HFFc6 (cell line): ENCODE data around the gene FA2H. TPM values are rescaled to one million over a fixed set of nuclear protein-coding genes. Genes with fewer than 3 reads are reported as not detected.
A peak's percentile ranks its signal among the peaks of the same experiment; 100 is the strongest.
"Not testable (repeated sequence)": the region's sequence is repeated elsewhere in the genome, so short reads cannot be mapped to it uniquely, and the experiment has no call there.

ENCODE experiments used
- DNase-seq: peaks from one replicate; pipeline ENCODE4 v3.0.0-alpha.2; 2018
- H3K27ac Mint-ChIP-seq: 2 replicates; pipeline ENCODE4 v1.8.0; 2020; ENCODE audit warnings: mild to moderate bottlenecking, mixed read lengths
- H3K27me3 Mint-ChIP-seq: 2 replicates; pipeline ENCODE4 v1.8.0; 2021; ENCODE audit warnings: mild to moderate bottlenecking, moderate library complexity, mixed read lengths; ENCODE audit not compliant: insufficient read depth
- H3K36me3 Mint-ChIP-seq: 2 replicates; pipeline ENCODE4 v1.8.0; 2021; ENCODE audit warnings: low read depth, mixed read lengths
- H3K4me1 Mint-ChIP-seq: 2 replicates; pipeline ENCODE4 v1.8.0; 2020; ENCODE audit warnings: low read depth, mixed read lengths
- H3K4me3 Mint-ChIP-seq: 2 replicates; pipeline ENCODE4 v1.8.0; 2020; ENCODE audit warnings: mild to moderate bottlenecking, moderate library complexity, mixed read lengths
- H3K9me3 Mint-ChIP-seq: 2 replicates; pipeline ENCODE4 v1.8.0; 2020; ENCODE audit warnings: mild to moderate bottlenecking, mixed read lengths
- total RNA-seq, 6 experiments: library from RNA; stranded (reverse); fragmentation: NEBNext Ultra II Directional; extraction: Animal tissue kit (Norgen Biotek cat#: 25700); gene quantifications; 2 replicates in 1 of 6; 3 replicates in 5 of 6; pipeline ENCODE4 v1.2.3, GENCODE V29; 2021
- TF ChIP-seq, protein P1 (sequence below): fragments of 200-600 bp; sonication (generic); IDR thresholded peaks from 2 replicates; pipeline ENCODE4 v1.5.0; 2021; ENCODE audit warnings: antibody characterized with exemption, mild to moderate bottlenecking

Gene FA2H
- total RNA-seq, 6 experiments from 2014 or later = not detected

DNA sequence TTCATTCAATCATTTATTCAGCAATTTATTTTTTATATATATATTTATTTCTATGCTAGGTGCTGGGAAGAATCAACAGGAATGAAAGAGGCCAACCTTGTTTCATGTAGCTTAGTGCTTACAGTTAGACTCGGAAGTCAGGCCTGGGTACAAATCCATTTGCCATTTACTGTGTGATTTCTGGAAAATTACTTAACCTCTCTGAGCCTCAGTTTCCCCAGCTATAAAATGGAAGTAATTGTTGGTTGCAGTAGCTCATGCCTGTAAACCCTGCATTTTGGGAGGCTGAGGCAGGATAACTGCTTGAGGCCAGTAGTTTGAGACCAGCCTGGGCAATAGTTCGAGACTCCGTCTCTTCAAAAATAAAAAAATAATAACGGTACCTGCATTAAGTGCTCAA lies 46.7 kb downstream of the FA2H start:
- TF ChIP-seq, protein P1, sequence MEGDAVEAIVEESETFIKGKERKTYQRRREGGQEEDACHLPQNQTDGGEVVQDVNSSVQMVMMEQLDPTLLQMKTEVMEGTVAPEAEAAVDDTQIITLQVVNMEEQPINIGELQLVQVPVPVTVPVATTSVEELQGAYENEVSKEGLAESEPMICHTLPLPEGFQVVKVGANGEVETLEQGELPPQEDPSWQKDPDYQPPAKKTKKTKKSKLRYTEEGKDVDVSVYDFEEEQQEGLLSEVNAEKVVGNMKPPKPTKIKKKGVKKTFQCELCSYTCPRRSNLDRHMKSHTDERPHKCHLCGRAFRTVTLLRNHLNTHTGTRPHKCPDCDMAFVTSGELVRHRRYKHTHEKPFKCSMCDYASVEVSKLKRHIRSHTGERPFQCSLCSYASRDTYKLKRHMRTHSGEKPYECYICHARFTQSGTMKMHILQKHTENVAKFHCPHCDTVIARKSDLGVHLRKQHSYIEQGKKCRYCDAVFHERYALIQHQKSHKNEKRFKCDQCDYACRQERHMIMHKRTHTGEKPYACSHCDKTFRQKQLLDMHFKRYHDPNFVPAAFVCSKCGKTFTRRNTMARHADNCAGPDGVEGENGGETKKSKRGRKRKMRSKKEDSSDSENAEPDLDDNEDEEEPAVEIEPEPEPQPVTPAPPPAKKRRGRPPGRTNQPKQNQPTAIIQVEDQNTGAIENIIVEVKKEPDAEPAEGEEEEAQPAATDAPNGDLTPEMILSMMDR = no peak
- H3K36me3 Mint-ChIP-seq = peaks cover 5% of the 10 kb centered on the region; the same call in 1 of the 2 replicates

DNA sequence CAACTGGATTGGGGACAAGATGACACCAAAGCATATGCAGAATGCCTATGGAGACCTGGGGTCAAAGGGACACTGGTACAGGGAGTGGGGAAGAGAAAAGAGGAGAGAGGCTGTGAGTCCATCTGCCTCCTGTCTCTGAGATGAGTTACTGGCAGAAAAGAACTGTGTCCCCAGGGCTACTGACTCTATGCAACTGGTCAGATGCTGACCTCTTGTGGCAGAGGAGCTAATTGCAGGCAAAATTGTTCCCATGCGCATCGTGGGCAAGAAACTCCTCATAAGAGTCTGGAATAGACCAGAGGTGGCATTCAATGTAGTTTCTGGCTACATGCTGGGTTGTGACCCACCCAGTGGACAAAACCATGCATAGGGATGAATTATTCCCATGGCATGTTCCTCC lies 47.9 kb downstream of the FA2H start:
- no peak for DNase-seq
- TF ChIP-seq, protein P1 = peak; percentile 75
- H3K9me3 Mint-ChIP-seq = peaks cover 11% of the 10 kb centered on the region
- no peak overlapping the region for H3K27ac Mint-ChIP-seq
- peaks cover 18% of the 10 kb centered on the region for H3K4me1 Mint-ChIP-seq
- H3K4me3 Mint-ChIP-seq = no peak overlapping the region
- peaks cover 12% of the 10 kb centered on the region for H3K27me3 Mint-ChIP-seq
- H3K36me3 Mint-ChIP-seq = peaks cover 5% of the 10 kb centered on the region; the same call in 1 of the 2 replicates

More for the DNA sequence above, 46.7 kb downstream of the FA2H start:
- Mint-ChIP-seq H3K4me3 (no peak overlapping the region), H3K4me1 (peaks cover 18% of the 10 kb centered on the region), H3K27me3 (peaks cover 18% of the 10 kb centered on the region), H3K9me3 (peaks cover 11% of the 10 kb centered on the region), H3K27ac (no peak overlapping the region)
- DNase-seq = no peak

DNA sequence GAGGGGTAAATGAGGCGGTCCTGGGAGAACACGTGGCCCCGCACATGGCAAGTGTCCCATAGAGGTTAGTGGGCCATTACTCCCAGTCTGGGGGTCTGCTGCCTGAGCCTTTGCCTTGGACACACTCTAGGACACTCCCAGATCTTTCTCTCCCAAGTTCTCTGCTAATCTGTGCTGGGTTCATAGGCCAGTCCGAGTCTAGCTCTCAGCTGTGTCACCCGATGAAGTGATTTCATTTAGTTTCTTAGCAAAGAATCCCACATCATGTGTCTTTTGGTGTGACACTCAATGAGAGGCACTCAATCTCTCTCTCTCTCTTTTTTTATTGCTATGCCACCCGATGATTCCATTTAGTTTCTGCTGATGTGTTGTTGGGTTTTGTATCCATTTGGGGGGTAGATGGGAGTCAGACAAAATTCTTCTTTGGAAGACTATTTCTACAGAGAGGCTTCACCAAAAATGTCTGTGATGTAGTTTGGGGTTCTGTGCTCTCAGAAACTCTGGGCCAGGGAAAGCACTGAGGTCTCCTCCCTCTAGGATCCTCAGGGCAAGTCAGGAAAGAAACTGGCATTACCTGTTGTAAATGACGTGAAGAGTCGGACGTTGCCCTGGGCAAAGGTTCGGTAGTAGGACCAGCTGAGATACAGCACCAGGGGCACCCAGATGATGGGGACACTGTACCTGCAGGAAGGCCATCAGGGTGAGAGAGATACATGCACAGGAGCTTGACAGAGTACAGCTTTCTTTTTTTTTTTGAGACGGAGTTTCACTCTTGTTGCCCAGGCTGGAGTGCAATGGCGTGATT lies 48.8 kb downstream of the FA2H start:
- Mint-ChIP-seq H3K27me3 (peaks cover 18% of the 10 kb centered on the region), H3K4me1 (peaks cover 18% of the 10 kb centered on the region), H3K36me3 (peaks cover 5% of the 10 kb centered on the region; the same call in 1 of the 2 replicates), H3K9me3 (peaks cover 11% of the 10 kb centered on the region), H3K4me3 (no peak overlapping the region), H3K27ac (no peak overlapping the region)
- TF ChIP-seq, protein P1 = no peak
- DNase-seq = no peak

DNA sequence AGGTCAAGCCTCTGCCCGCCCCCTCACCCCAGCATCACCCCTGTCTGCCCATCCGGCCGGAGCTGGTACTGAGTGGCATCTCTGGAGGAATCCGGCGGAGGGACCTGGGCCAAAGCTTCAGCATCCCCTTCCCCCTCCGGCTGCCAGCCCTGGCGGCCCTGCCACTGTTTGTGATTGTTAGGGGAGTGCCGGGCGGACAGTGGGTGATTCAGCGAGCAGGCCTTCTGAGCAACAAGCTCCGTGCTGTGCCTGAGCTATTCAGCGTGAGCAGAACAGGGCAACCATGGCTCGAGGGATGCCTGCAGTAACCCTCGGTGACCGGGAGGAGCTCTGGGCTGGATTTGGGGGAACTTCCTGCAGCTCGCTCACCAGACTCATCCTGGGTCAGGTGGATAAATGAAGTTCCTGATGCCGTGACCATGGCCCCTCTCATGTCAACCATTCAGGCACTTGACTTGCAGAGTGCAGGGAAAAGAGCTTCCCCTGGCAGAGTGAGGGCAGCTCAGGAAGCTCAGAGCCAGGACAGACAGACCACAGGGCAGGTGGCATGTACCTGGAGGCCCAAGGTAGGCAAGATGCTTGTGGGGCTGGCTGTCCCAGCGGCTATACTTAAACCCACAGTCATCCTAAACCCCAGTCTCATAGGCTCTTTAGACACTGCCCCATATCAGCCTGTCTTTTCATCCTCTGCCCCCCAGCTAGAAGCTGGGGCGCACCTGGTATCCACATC lies 49.6 kb downstream of the FA2H start:
- peaks cover 12% of the 10 kb centered on the region for H3K4me1 Mint-ChIP-seq
- peak overlapping the region; percentile 53 for H3K27ac Mint-ChIP-seq
- H3K9me3 Mint-ChIP-seq = peaks cover 11% of the 10 kb centered on the region
- TF ChIP-seq, protein P1 = peak; percentile 54
- peak overlapping the region; percentile 15; the same call in 1 of the 2 replicates for H3K4me3 Mint-ChIP-seq
- peak; percentile 67 for DNase-seq
- H3K27me3 Mint-ChIP-seq = peaks cover 19% of the 10 kb centered on the region
- H3K36me3 Mint-ChIP-seq = peaks cover 5% of the 10 kb centered on the region; the same call in 1 of the 2 replicates

DNA sequence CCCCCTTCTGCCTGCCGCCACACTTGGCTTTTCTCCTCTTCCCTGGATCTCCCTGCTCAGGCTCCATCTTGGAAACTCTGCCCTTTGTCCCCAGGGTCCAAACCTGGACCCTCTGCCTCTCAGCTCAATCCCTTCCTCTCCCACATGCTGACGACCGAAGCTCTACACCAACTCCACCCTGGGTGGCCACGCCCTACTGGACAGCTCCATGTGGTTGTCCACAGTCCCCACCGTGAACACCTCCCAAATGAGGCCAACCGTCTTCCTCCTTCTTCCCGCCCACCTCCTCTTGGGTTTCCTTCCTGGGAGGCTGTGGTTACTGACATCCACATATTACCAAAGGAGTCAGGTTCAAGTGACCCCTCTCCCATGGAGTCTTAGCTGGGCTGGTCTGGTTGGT lies 51.4 kb downstream of the FA2H start:
- Mint-ChIP-seq H3K9me3 (peaks cover 11% of the 10 kb centered on the region), H3K36me3 (peaks cover 5% of the 10 kb centered on the region; the same call in 1 of the 2 replicates), H3K27ac (no peak overlapping the region), H3K27me3 (peaks cover 30% of the 10 kb centered on the region), H3K4me3 (no peak overlapping the region), H3K4me1 (peaks cover 12% of the 10 kb centered on the region)
- TF ChIP-seq, protein P1 = no peak
- DNase-seq = no peak

DNA sequence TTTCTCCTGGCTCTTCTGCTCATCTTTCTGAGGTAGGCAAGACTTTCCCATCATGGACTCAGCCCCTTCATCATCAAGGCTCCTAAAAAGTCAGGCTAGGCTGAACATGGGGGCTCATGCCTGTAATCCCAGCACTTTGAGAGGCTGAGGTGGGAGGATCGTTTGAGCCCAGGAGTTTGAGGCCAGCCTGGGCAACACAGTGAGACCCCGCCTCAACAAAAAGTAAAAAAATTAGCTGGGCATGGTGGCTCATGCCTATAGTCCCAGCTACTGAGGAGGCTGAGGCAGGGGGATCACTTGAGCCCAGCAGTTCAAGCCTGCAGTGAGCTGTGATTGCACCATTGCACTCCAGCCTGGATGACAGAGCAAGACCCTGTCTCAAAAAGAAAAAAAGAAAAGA lies 52.5 kb downstream of the FA2H start:
- H3K27me3 Mint-ChIP-seq = peaks cover 37% of the 10 kb centered on the region
- not testable (repeated sequence) for H3K36me3 Mint-ChIP-seq, H3K9me3 Mint-ChIP-seq, DNase-seq, H3K27ac Mint-ChIP-seq, H3K4me3 Mint-ChIP-seq
- peaks cover 12% of the 10 kb centered on the region for H3K4me1 Mint-ChIP-seq
